Activated CD8-positive, alpha-beta T cell treated with anti-CD3 and anti-CD28 coated beads for 36 hours (primary cell): ENCODE results near the gene BICD1. TPM values are rescaled to one million over a fixed set of nuclear protein-coding genes. Genes with fewer than 3 reads are reported as not detected.

Source experiments
- ATAC-seq: fragments of 200-7000 bp; cut with Tn5 transposase; one replicate; pipeline ENCODE4 v1.10.0; 2021; ENCODE audit warnings: mild to moderate bottlenecking, moderate library complexity
- CTCF ChIA-PET: fragments of 350-600 bp; sonication (Branson Sonifier 250); formaldehyde crosslinking; loops from one replicate; lab custom pipeline; 2021; ENCODE audit warnings: antibody characterized with exemption; lab: Charles Lee
- POLR2A ChIA-PET: fragments of 350-600 bp; sonication (Branson Sonifier 250); formaldehyde crosslinking; loops from one replicate; lab custom pipeline; 2021; ENCODE audit warnings: antibody characterized with exemption; lab: Charles Lee
- DNase-seq: peaks from one replicate; pipeline ENCODE4 v3.0.0-alpha.2; 2020
- H3K27ac Mint-ChIP-seq: one replicate; pipeline ENCODE4 v1.8.0; 2021; ENCODE audit warnings: mild to moderate bottlenecking, mixed read lengths
- H3K27me3 Mint-ChIP-seq: one replicate; pipeline ENCODE4 v1.8.0; 2021; ENCODE audit warnings: mixed read lengths
- H3K36me3 Mint-ChIP-seq: one replicate; pipeline ENCODE4 v1.8.0; 2021; ENCODE audit warnings: low read depth, mixed read lengths
- H3K4me1 Mint-ChIP-seq: one replicate; pipeline ENCODE4 v1.8.0; 2021; ENCODE audit warnings: low read depth, mixed read lengths
- H3K4me3 Mint-ChIP-seq: one replicate; pipeline ENCODE4 v1.8.0; 2021; ENCODE audit warnings: mild to moderate bottlenecking, moderate library complexity, mixed read lengths
- H3K9me3 Mint-ChIP-seq: one replicate; pipeline ENCODE4 v1.8.0; 2021; ENCODE audit warnings: mixed read lengths
- intact Hi-C: fragments of 100-400 bp; cut with micrococcal nuclease; formaldehyde crosslinking; loops from one replicate; pipeline ENCODE4 v1.10.0; 2022
- total RNA-seq, 2 experiments: library from RNA; stranded (reverse); gene quantifications; one replicate each; pipeline ENCODE4 v1.2.3, GENCODE V29; 2021
- TF ChIP-seq, protein P1 (sequence below): fragments of 200-600 bp; IDR thresholded peaks from one replicate; pipeline ENCODE4 v1.8.0; 2022; ENCODE audit warnings: antibody characterized with exemption, mild to moderate bottlenecking

Gene BICD1
- total RNA-seq, 2 experiments from 2014 or later = 12.5 to 13.2 TPM

DNA sequence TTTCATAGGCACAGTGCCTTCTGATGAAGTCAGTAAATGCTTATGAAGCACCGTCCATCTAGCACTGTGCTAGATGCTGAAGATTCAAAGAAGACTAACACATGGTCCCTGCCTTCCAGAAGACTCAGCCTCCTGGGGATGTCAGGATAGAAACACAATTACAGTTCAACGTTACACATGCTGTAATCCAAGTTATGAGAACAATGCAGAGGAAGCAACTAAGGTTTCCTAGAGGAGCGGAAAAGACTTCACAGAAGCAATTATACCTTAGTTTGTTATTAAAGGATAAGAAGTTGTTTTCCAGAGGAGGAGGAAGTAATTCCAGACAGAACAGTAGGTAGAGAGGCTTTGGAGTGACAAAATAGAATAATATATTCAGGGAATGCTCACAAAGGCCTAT, 225.8 kb downstream of the BICD1 start:
- ChIA-PET POLR2A (no interaction called here), CTCF (no interaction called here)
- DNase-seq = no peak
- H3K27ac Mint-ChIP-seq = no peak overlapping the region
- no peak overlapping the region for H3K4me3 Mint-ChIP-seq
- TF ChIP-seq, protein P1, sequence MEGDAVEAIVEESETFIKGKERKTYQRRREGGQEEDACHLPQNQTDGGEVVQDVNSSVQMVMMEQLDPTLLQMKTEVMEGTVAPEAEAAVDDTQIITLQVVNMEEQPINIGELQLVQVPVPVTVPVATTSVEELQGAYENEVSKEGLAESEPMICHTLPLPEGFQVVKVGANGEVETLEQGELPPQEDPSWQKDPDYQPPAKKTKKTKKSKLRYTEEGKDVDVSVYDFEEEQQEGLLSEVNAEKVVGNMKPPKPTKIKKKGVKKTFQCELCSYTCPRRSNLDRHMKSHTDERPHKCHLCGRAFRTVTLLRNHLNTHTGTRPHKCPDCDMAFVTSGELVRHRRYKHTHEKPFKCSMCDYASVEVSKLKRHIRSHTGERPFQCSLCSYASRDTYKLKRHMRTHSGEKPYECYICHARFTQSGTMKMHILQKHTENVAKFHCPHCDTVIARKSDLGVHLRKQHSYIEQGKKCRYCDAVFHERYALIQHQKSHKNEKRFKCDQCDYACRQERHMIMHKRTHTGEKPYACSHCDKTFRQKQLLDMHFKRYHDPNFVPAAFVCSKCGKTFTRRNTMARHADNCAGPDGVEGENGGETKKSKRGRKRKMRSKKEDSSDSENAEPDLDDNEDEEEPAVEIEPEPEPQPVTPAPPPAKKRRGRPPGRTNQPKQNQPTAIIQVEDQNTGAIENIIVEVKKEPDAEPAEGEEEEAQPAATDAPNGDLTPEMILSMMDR = no peak
- no peaks in the 10 kb centered on the region for H3K9me3 Mint-ChIP-seq
- H3K27me3 Mint-ChIP-seq = no peaks in the 10 kb centered on the region
- intact Hi-C loops = no loop called here
- peaks cover 6% of the 10 kb centered on the region for H3K36me3 Mint-ChIP-seq
- peaks cover 6% of the 10 kb centered on the region for H3K4me1 Mint-ChIP-seq
- ATAC-seq = no peak

DNA sequence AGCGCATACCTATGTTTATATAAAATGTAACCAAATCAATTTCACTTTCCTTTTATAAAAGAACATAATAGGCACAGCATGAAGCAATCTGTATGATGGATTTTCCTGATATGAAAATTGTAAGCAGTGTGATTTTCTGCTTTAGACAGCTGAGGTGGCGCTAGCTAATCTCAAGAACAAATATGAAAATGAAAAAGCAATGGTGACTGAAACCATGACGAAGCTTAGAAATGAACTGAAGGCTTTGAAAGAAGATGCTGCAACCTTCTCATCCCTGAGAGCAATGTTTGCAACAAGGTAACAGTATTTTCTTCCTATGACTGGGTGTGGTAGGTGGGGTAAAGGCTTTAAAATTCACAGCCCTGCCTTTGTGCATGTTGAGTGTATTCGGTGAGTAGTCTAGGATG, 227.7 kb downstream of the BICD1 start:
- TF ChIP-seq, protein P1 = no peak
- Mint-ChIP-seq H3K27ac (no peak overlapping the region), H3K36me3 (peaks cover 3% of the 10 kb centered on the region), H3K4me3 (no peak overlapping the region), H3K4me1 (peaks cover 6% of the 10 kb centered on the region), H3K9me3 (no peaks in the 10 kb centered on the region), H3K27me3 (no peaks in the 10 kb centered on the region)
- ATAC-seq (no peak), DNase-seq (no peak)
- intact Hi-C loops = no loop called here
- ChIA-PET POLR2A (no interaction called here), CTCF (interaction anchor here (1.0 kb wide), 1 partner anchor 22 kb away, joined by 3 read pairs; no protein-coding TSS in a partner anchor)

DNA sequence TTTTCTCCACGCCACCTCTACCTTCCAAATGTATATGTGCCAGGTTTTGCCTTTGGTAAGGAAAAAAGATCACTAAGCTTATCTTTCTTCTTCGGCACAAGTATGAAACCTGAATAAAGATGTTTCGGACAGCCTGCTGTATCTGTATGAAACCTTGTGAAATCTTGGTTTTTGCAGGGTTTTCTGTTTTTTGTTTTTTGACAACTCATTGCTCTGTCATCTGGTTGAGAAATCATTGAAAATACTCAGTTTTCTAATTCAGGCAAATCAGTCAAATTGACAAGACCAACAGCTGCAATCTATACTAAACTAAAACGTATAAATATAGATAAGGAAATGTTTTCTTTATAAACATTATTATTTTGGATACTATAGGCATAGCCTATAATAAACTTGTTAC, 229.6 kb downstream of the BICD1 start:
- no peaks in the 10 kb centered on the region for H3K27me3 Mint-ChIP-seq

DNA sequence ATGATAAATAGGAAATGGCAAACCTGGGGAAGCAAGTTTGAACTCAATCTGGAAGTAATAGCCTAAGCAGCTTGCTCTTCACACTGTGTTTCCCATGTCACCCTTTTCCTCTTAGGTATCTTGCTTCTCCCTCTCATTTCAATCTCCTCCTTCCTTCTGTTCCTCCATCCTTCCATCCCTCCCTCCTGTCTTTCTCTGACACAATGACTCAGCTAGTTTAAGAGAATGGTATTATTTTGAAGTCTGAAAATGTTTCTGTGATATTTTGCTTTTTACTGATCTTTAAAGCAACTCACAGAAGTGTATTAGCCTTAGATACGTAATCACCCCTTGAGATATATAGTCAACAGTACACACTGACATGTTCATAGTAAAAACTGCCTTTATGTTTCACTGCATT, 236.8 kb downstream of the BICD1 start:
- H3K27ac Mint-ChIP-seq = no peak overlapping the region
- no peaks in the 10 kb centered on the region for H3K4me1 Mint-ChIP-seq
- intact Hi-C loops = no loop called here
- H3K4me3 Mint-ChIP-seq = no peak overlapping the region
- POLR2A ChIA-PET = no interaction called here
- ATAC-seq (no peak), DNase-seq (no peak)
- CTCF ChIA-PET = no interaction called here
- TF ChIP-seq, protein P1 = no peak
- H3K36me3 Mint-ChIP-seq = no peaks in the 10 kb centered on the region
- no peaks in the 10 kb centered on the region for H3K27me3 Mint-ChIP-seq
- H3K9me3 Mint-ChIP-seq = no peaks in the 10 kb centered on the region

More for the DNA sequence above, 229.6 kb downstream of the BICD1 start:
- ChIA-PET CTCF (no interaction called here), POLR2A (no interaction called here)
- no peak for DNase-seq
- no peak overlapping the region for H3K27ac Mint-ChIP-seq
- peaks cover 6% of the 10 kb centered on the region for H3K4me1 Mint-ChIP-seq
- no peaks in the 10 kb centered on the region for H3K9me3 Mint-ChIP-seq
- no peak for ATAC-seq
- no peak overlapping the region for H3K4me3 Mint-ChIP-seq
- TF ChIP-seq, protein P1 = no peak
- intact Hi-C loops = no loop called here
- H3K36me3 Mint-ChIP-seq = peaks cover 3% of the 10 kb centered on the region

DNA sequence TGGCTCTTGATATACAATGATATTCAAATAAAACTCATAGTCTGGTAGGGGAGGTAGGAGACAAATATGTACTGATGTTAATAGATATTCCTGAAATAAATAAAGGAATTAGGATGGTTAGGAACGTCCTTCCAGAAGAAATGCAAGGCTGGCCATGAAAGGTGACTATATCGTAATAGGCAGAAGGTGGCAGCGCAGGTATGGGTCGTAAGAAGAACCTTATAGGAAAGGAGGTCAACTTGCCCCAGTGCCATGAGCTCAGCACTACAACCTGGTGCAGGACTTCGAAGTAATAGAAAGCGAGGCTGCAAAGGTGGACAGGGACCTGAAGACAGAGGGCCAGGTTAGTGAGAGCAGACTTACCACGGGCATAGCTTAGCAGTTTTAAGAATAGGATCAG, 237.4 kb downstream of the BICD1 start:
- intact Hi-C loops = no loop called here
- Mint-ChIP-seq H3K36me3 (no peaks in the 10 kb centered on the region), H3K27ac (no peak overlapping the region), H3K9me3 (no peaks in the 10 kb centered on the region), H3K4me1 (no peaks in the 10 kb centered on the region), H3K27me3 (no peaks in the 10 kb centered on the region), H3K4me3 (no peak overlapping the region)
- ChIA-PET CTCF (no interaction called here), POLR2A (no interaction called here)
- DNase-seq (no peak), ATAC-seq (no peak)
- TF ChIP-seq, protein P1 = no peak
